ENCODE measurements around the gene SIX4. TPM values are rescaled to one million over a fixed set of nuclear protein-coding genes. Genes with fewer than 3 reads are reported as not detected.

The SIX4 gene
- total and polyA plus RNA-seq, 2 experiments from 2014 or later, result 6.2 to 46.9 TPM

- no peak for TF ChIP-seq REST (IDR thresholded peaks at IDR 0.05; ENCODE audit: unreplicated experiment)
- TF ChIP-seq JUNB (IDR thresholded peaks at IDR 0.05; ENCODE audit: unreplicated experiment), result no peak
- TF ChIP-seq STAT1 (IDR thresholded peaks at IDR 0.05; ENCODE audit: unreplicated experiment), result no peak
- no peak for TF ChIP-seq CTCF (conservative IDR thresholded peaks at IDR 0.05; ENCODE audit: low read depth in 2 of 2)
- no peak for TF ChIP-seq EZH2phosphoT487 (IDR thresholded peaks at IDR 0.05; ENCODE audit: unreplicated experiment)
These were observed 2.1 kb downstream of the SIX4 start (continued) for GRCh38 chr14:60722107-60722356.

- H3K4me3 ChIP-seq, result peak overlapping the region; percentile 97
- no peak overlapping the region for H2AFZ ChIP-seq
- H3K79me2 ChIP-seq (replicated peaks; ENCODE audit: insufficient read depth), result peaks cover 68% of the 10 kb centered on the region
- H3K36me3 ChIP-seq (ENCODE audit: insufficient read depth), result peaks cover 32% of the 10 kb centered on the region
- peaks cover 20% of the 10 kb centered on the region for H3K4me1 ChIP-seq (ENCODE audit: insufficient read depth)
- Mint-ChIP-seq H3K36me3 (ENCODE audit: low read depth) (peaks cover 44% of the 10 kb centered on the region), H3K27ac (no peak overlapping the region), H3K4me1 (peaks cover 25% of the 10 kb centered on the region), H3K9me3 (0 out of 3 replicates have a peak, but pooled peaks cover 2% of the 10 kb centered on the region), H3K27me3 (ENCODE audit: insufficient read depth, low read depth, poor library complexity) (peaks cover 13% of the 10 kb centered on the region), H3K4me3 (peak overlapping the region; percentile 91)
- ATAC-seq (peak; percentile 64), DNase-seq (ENCODE audit: low spot score) (peak; percentile 89)
- H3K9me2 ChIP-seq (ENCODE audit: insufficient read depth), result no peaks in the 10 kb centered on the region
- H4K20me1 ChIP-seq (replicated peaks; ENCODE audit: insufficient read depth), result peaks cover 35% of the 10 kb centered on the region
- H3K4me2 ChIP-seq, result peak overlapping the region; percentile 99
- no peak for TF ChIP-seq ZNF331 (CRISPR knock-in tag; IDR thresholded peaks at IDR 0.05; ENCODE audit: low read depth)
- no peak for TF ChIP-seq REST (IDR thresholded peaks at IDR 0.05; ENCODE audit: unreplicated experiment)
- peak; percentile 11 to 50; a peak in 2 of 4 replicates for TF ChIP-seq CTCF (conservative IDR thresholded peaks at IDR 0.05; ENCODE audit: low read depth in 2 of 2)
- TF ChIP-seq POLR2AphosphoS5 (IDR thresholded peaks at IDR 0.05; ENCODE audit: low read depth), result peak; percentile 17; the same call in 1 of the 2 replicates
- H3F3A ChIP-seq (replicated peaks; ENCODE audit: low read depth), result peaks cover 3% of the 10 kb centered on the region; the same call in 1 of the 2 replicates
- H3K27me3 ChIP-seq (ENCODE audit: insufficient read depth), result peaks cover 6% of the 10 kb centered on the region
- H3K27ac ChIP-seq (ENCODE audit: low read depth), result peak overlapping the region; percentile 93
These were observed 2.6 kb downstream of the SIX4 start for GRCh38 chr14:60721326-60722106.
